ENCODE measurements around the gene APPL1. TPM values are rescaled to one million over a fixed set of nuclear protein-coding genes. Genes with fewer than 3 reads are reported as not detected.
A peak's percentile ranks its signal among the peaks of the same experiment; 100 is the strongest.

The APPL1 gene
- total and polyA plus RNA-seq, 12 donors = 10.7 to 58.7 (median 49.4) TPM

DNA sequence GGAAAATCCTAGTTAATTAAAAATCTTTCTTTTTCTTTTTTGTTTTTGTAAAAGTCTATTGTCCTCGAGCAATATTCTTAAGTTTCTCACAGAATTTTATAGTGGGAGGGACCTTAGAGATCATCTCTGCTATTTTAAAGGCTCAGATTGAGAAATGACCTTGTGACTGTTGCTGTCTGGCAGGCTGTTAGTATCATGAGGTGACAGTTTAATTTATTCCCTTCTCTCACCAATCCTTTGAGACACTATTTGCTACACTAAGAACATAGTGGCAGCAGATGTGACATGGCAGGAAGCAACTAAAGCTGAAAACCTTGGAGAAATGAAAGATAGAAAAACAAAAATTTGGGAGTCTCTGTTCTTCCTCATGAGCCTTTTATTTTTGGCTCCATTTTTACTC lies 24.9 kb downstream of the APPL1 start:
- peak overlapping the region in 7 of 10 donors; percentile 50 to 70 (median 63) for H3K27ac ChIP-seq
- intact Hi-C loops (cut with DNase I) = no loop called here
- WGBS, 2 donors = 35 to 40% methylated on average over 1 of the region's 1 CpG

DNA sequence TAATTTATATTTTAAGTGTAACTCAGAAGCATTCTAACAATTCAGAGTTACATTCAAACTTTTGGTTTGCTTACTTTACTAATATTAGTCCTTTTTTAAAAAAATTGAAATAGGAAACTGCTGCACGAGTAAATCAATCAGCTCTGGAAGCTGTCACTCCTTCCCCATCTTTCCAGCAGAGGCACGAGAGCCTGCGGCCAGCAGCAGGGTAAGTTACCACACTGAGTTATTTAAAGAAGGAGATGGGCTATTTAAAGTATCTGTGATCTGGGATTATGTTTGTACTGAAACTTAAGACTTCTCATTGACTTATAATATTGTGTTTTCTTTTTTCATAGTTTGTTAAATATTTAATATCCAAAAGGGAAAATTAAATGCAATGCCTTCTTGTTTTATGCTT lies 29.3 kb downstream of the APPL1 start:
- 29 to 55% methylated on average over 3 of the region's 3 CpGs for WGBS, 2 donors
- no peaks in the 10 kb centered on the region for H3K27me3 ChIP-seq
- DNase-seq (peak; percentile 26 to 27), ATAC-seq (peak in 7 of 8 donors; percentile 70 to 90 (median 80))
- no peaks in the 10 kb centered on the region for H3K9me3 ChIP-seq
- H3K36me3 ChIP-seq = peaks cover 0 to 97% (median 42%) of the 10 kb centered on the region in 9 donors
- H3K4me3 ChIP-seq = peak overlapping the region in 2 of 10 donors; percentile 1 to 16
- H3K27ac ChIP-seq = peak overlapping the region in 6 of 10 donors; percentile 8 to 70 (median 67)
- intact Hi-C loops (cut with DNase I) = no loop called here
- H3K4me1 ChIP-seq = peaks cover 0 to 20% (median 6%) of the 10 kb centered on the region in 9 donors
- TF ChIP-seq, protein P1, sequence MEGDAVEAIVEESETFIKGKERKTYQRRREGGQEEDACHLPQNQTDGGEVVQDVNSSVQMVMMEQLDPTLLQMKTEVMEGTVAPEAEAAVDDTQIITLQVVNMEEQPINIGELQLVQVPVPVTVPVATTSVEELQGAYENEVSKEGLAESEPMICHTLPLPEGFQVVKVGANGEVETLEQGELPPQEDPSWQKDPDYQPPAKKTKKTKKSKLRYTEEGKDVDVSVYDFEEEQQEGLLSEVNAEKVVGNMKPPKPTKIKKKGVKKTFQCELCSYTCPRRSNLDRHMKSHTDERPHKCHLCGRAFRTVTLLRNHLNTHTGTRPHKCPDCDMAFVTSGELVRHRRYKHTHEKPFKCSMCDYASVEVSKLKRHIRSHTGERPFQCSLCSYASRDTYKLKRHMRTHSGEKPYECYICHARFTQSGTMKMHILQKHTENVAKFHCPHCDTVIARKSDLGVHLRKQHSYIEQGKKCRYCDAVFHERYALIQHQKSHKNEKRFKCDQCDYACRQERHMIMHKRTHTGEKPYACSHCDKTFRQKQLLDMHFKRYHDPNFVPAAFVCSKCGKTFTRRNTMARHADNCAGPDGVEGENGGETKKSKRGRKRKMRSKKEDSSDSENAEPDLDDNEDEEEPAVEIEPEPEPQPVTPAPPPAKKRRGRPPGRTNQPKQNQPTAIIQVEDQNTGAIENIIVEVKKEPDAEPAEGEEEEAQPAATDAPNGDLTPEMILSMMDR (IDR thresholded peaks at IDR 0.05) = peak in 2 of 9 donors; percentile 10 to 22

More for the DNA sequence above, 24.9 kb downstream of the APPL1 start:
- peak overlapping the region in 7 of 10 donors; percentile 0 to 39 (median 25) for H3K4me3 ChIP-seq
- H3K36me3 ChIP-seq = peaks cover 0 to 94% (median 23%) of the 10 kb centered on the region in 9 donors
- DNase-seq (no peak), ATAC-seq (peak; percentile 34 to 82 (median 71))
- TF ChIP-seq, protein P1 (IDR thresholded peaks at IDR 0.05) = no peak
- H3K27me3 ChIP-seq = no peaks in the 10 kb centered on the region
- peaks cover 0 to 15% (median 5%) of the 10 kb centered on the region in 9 donors for H3K4me1 ChIP-seq
- H3K9me3 ChIP-seq = no peaks in the 10 kb centered on the region

DNA sequence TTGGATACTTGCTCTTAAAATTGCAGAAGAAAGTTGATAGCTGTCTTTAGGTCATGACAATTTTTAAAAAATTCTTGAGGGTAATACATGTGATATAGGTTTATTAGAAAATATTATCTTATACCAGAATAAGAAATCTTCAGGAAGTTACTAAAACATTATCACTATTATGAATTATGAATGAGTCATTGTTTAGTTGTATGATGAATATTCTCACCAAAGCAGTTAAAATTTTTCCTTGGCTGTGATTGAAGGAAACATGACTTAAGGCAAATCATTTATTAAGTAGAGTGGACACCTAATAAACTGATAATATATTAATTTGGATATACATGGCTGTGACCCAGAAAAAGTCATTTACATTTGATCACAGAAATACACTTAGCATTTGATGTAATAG lies 30.1 kb downstream of the APPL1 start:
- Histone ChIP-seq H3K36me3 (peaks cover 0 to 97% (median 43%) of the 10 kb centered on the region in 9 donors), H3K27me3 (no peaks in the 10 kb centered on the region), H3K9me3 (no peaks in the 10 kb centered on the region), H3K4me1 (peaks cover 0 to 11% (median 6%) of the 10 kb centered on the region in 9 donors), H3K27ac (peak overlapping the region in 4 of 10 donors; percentile 66 to 70 (median 68)), H3K4me3 (no peak overlapping the region)
- intact Hi-C loops (cut with DNase I) = no loop called here
- ATAC-seq (no peak), DNase-seq (no peak)
- TF ChIP-seq, protein P1 (IDR thresholded peaks at IDR 0.05) = no peak

DNA sequence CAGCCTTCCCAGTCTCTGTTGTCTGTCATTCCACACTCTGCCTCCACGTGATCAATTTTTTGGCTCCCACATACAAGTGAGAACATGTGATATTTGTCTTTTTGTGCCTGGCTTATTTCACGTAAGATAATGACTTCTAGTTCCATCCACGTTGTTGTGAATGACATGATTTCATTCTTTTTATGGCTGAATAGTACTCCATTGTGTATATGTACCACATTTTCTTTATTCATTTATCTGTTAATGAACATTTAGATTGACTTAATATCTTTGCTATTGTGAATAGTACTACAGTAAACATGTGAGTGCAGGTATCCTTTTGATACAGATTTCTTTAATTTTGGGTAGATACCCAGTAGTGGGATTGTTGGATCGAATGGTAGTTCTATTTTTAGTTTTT lies 33.6 kb downstream of the APPL1 start:
- ATAC-seq (no peak), DNase-seq (no peak)
- peaks cover 0 to 7% (median 0%) of the 10 kb centered on the region in 11 donors for H3K9me3 ChIP-seq
- TF ChIP-seq, protein P1 (IDR thresholded peaks at IDR 0.05) = no peak
- intact Hi-C loops (cut with DNase I) = no loop called here
- peaks cover 0 to 11% (median 5%) of the 10 kb centered on the region in 9 donors for H3K4me1 ChIP-seq
- H3K27me3 ChIP-seq = no peaks in the 10 kb centered on the region
- peaks cover 0 to 98% (median 69%) of the 10 kb centered on the region in 9 donors for H3K36me3 ChIP-seq
- 76 to 83% methylated on average over 4 of the region's 4 CpGs for WGBS, 2 donors
- no peak overlapping the region for H3K27ac ChIP-seq
- H3K4me3 ChIP-seq = no peak overlapping the region

All from heart right ventricle (tissue), 16 donors.